ENCODE data around the gene PLCB1. TPM values are rescaled to one million over a fixed set of nuclear protein-coding genes. Genes with fewer than 3 reads are reported as not detected.

The PLCB1 gene
- polyA plus RNA-seq, 1 donor (not counting 4 experiments of a cell fraction or from before 2014, with no cell fraction given): 0.37 TPM

- H3K9me3 ChIP-seq (ENCODE audit: control insufficient read depth, low read depth, low read length): no peaks in the 10 kb centered on the region
- H3K9me1 ChIP-seq (ENCODE audit: control insufficient read depth, extremely low read depth, insufficient read depth, low read length): no peaks in the 10 kb centered on the region
- no peak overlapping the region for H3K27ac ChIP-seq (ENCODE audit: control insufficient read depth, insufficient read depth, low read length)
- H3K4me1 ChIP-seq (ENCODE audit: control insufficient read depth, extremely low read depth, insufficient read depth, low read length): no peaks in the 10 kb centered on the region
- TF ChIP-seq CTCF (optimal IDR thresholded peaks at IDR 0.05 in 1 of 3, IDR thresholded peaks at IDR 0.05 in 1 of 3, conservative IDR thresholded peaks at IDR 0.05 in 1 of 3; ENCODE audit: extremely low read depth in 1 of 3, insufficient read depth in 2 of 3, low read length in 3 of 3) (no peak), EZH2 (IDR thresholded peaks at IDR 0.05; ENCODE audit: low read length) (no peak)
- FAIRE-seq (no peak), DNase-seq (ENCODE audit: low read depth, low spot score) (no peak)
- no peak overlapping the region for H3K9ac ChIP-seq (ENCODE audit: control insufficient read depth, extremely low read depth, insufficient read depth, low read length)
- no peaks in the 10 kb centered on the region for H4K20me1 ChIP-seq (ENCODE audit: control insufficient read depth, extremely low read depth, insufficient read depth, low read length)
- no peak overlapping the region for H3K4me3 ChIP-seq (ENCODE audit: control insufficient read depth in 2 of 3, extremely low read depth in 1 of 3, insufficient read depth in 2 of 3, low read depth in 1 of 3, low read length in 3 of 3)
- no peak overlapping the region for H3K4me2 ChIP-seq (ENCODE audit: control insufficient read depth, extremely low read depth, insufficient read depth, low read depth, low read length)
- no peaks in the 10 kb centered on the region for H3K79me2 ChIP-seq (ENCODE audit: control insufficient read depth, insufficient read depth, low read length)
- dilution Hi-C loops (cut with MboI; ENCODE audit: extremely low pct_ligation_motif_present, low sequenced_read_pairs): no loop called here
- H2AFZ ChIP-seq (ENCODE audit: control insufficient read depth, low read length): no peak overlapping the region
- H3K36me3 ChIP-seq (ENCODE audit: control insufficient read depth in 2 of 2, extremely low read depth in 1 of 2, insufficient read depth in 2 of 2, low read length in 2 of 2): no peaks in the 10 kb centered on the region
- no peaks in the 10 kb centered on the region for H3K27me3 ChIP-seq (ENCODE audit: control insufficient read depth, extremely low read depth, insufficient read depth, low read length)
Measured at GRCh38 chr20:8757146-8757545, 625.1 kb downstream of the PLCB1 start.

- no peak overlapping the region for H3K4me3 ChIP-seq (ENCODE audit: control insufficient read depth in 2 of 3, extremely low read depth in 1 of 3, insufficient read depth in 2 of 3, low read depth in 1 of 3, low read length in 3 of 3)
Measured at GRCh38 chr20:8764344-8764962, 632.4 kb downstream of the PLCB1 start.

More at GRCh38 chr20:8764344-8764962, 632.4 kb downstream of the PLCB1 start:
- Histone ChIP-seq H3K27me3 (ENCODE audit: control insufficient read depth, extremely low read depth, insufficient read depth, low read length) (no peaks in the 10 kb centered on the region), H3K79me2 (ENCODE audit: control insufficient read depth, insufficient read depth, low read length) (no peaks in the 10 kb centered on the region), H3K27ac (ENCODE audit: control insufficient read depth, insufficient read depth, low read length) (no peak overlapping the region), H3K36me3 (ENCODE audit: control insufficient read depth in 2 of 2, extremely low read depth in 1 of 2, insufficient read depth in 2 of 2, low read length in 2 of 2) (no peaks in the 10 kb centered on the region), H2AFZ (ENCODE audit: control insufficient read depth, low read length) (no peak overlapping the region), H3K9me1 (ENCODE audit: control insufficient read depth, extremely low read depth, insufficient read depth, low read length) (no peaks in the 10 kb centered on the region), H4K20me1 (ENCODE audit: control insufficient read depth, extremely low read depth, insufficient read depth, low read length) (no peaks in the 10 kb centered on the region), H3K9ac (ENCODE audit: control insufficient read depth, extremely low read depth, insufficient read depth, low read length) (no peak overlapping the region), H3K4me2 (ENCODE audit: control insufficient read depth, extremely low read depth, insufficient read depth, low read depth, low read length) (no peak overlapping the region), H3K9me3 (ENCODE audit: control insufficient read depth, low read depth, low read length) (no peaks in the 10 kb centered on the region), H3K4me1 (ENCODE audit: control insufficient read depth, extremely low read depth, insufficient read depth, low read length) (no peaks in the 10 kb centered on the region)
- FAIRE-seq: no peak
- no peak for DNase-seq (ENCODE audit: low read depth, low spot score)
- no peak for TF ChIP-seq EZH2 (IDR thresholded peaks at IDR 0.05; ENCODE audit: low read length)
- no peak for TF ChIP-seq CTCF (optimal IDR thresholded peaks at IDR 0.05 in 1 of 3, IDR thresholded peaks at IDR 0.05 in 1 of 3, conservative IDR thresholded peaks at IDR 0.05 in 1 of 3; ENCODE audit: extremely low read depth in 1 of 3, insufficient read depth in 2 of 3, low read length in 3 of 3)
- dilution Hi-C loops (cut with MboI; ENCODE audit: extremely low pct_ligation_motif_present, low sequenced_read_pairs): no loop called here

Data from keratinocyte (primary cell).